Psoas muscle (tissue), 8 donors: ENCODE measurements around the gene QSOX1. TPM values are rescaled to one million over a fixed set of nuclear protein-coding genes. Genes with fewer than 3 reads are reported as not detected.

Experiments used
- ATAC-seq, 4 donors: fragments of 200-7000 bp; cut with Tn5 transposase; one replicate each; pipeline ENCODE4 v1.9.1; 2020; ENCODE audit warnings: moderate library complexity in 3 of 4, mild to moderate bottlenecking in 2 of 4
- DNase-seq, 2 donors: peaks; one replicate each; pipeline ENCODE4 v3.0.0-alpha.2; 2020
- H3K27ac ChIP-seq: fragments of 200-600 bp; one replicate; pipeline ENCODE4 v1.8.0; 2022
- H3K27me3 ChIP-seq, 3 donors: fragments of 200-600 bp in 1 of 3; one replicate each; pipeline versions ENCODE4 v1.6.1 to v1.8.0; 2013 to 2022; ENCODE audit warnings: low read length in 2 of 3, mild to moderate bottlenecking in 2 of 3, moderate library complexity in 1 of 3; ENCODE audit not compliant: insufficient read depth in 3 of 3
- H3K36me3 ChIP-seq, 2 donors: fragments of 200-600 bp in 1 of 2; one replicate each; pipeline versions ENCODE4 v1.6.1 to v1.8.0; 2013 to 2022; ENCODE audit warnings: low read depth in 1 of 2, mild to moderate bottlenecking in 1 of 2, moderate library complexity in 1 of 2; ENCODE audit not compliant: insufficient read depth in 1 of 2
- H3K4me1 ChIP-seq: fragments of 200-600 bp; one replicate; pipeline ENCODE4 v1.8.0; 2022
- H3K4me3 ChIP-seq: fragments of 200-600 bp; one replicate; pipeline ENCODE4 v1.8.0; 2022; ENCODE audit warnings: mild to moderate bottlenecking
- H3K9me3 ChIP-seq: fragments of 200-600 bp; one replicate; pipeline ENCODE4 v1.8.0; 2022
- CTCF ChIP-seq: fragments of 200-600 bp; IDR thresholded peaks from one replicate; pipeline ENCODE4 v1.8.0; 2022; ENCODE audit warnings: antibody characterized with exemption
- WGBS, 3 donors: extraction: QIAGEN DNeasy Blood & Tissue Kit; methylation state at CpG; one replicate each; pipeline versions ENCODE4 v1.1.6 to v1.1.7; 2013; 5-methylcytosine and 5-hydroxymethylcytosine counted together
- intact Hi-C, 2 donors: fragments of 100-400 bp; cut with DNase I; formaldehyde crosslinking; loops; one replicate each; pipeline versions ENCODE4 v1.11.0 to v1.14.2; 2022
- polyA plus RNA-seq, 3 donors: library from polyadenylated mRNA; stranded (reverse); fragments of 200-250 nt; gene quantifications; one replicate each; pipeline ENCODE4 v1.2.3, GENCODE V29; 2013
- total RNA-seq, 4 donors: library from RNA; stranded (reverse); fragmentation: NEBNext Ultra II Directional in 2 of 4; extraction: Animal tissue kit (Norgen Biotek cat#: 25700) in 2 of 4; gene quantifications; one replicate each; pipeline versions ENCODE4 v1.2.1 to v1.2.4, GENCODE V29; 2021 to 2023
- donor health status: healthy with polysubstance abuse.
- donor health status: DM: no; HTN: no; CAD: no; lungs with moderate emphysema.
- donor health status: Bipolar disorder and iron deficiency.
- donor health status: healthy.
- donor health status: DM: yes; HTN: yes; CAD: no.
- donor health status: DM: no; HTN: no; CAD: no.
- donor health status: DM: no; HTN: no; CAD: no.
- donor health status: DM: yes; HTN: yes; CAD: no.

QSOX1 gene
- total and polyA plus RNA-seq, 7 donors: 21.5 to 159 (median 41.3) TPM

- intact Hi-C loops: no loop called here
- Histone ChIP-seq H3K4me3 (no peak overlapping the region), H3K27ac (no peak overlapping the region), H3K36me3 (no peaks in the 10 kb centered on the region), H3K4me1 (peaks cover 22% of the 10 kb centered on the region), H3K27me3 (no peaks in the 10 kb centered on the region), H3K9me3 (no peaks in the 10 kb centered on the region)
- DNase-seq: no peak
- TF ChIP-seq CTCF: no peak
- WGBS, 3 donors: 82 to 92% (median 88%) methylated on average over 5 of the region's 5 CpGs
- no peak for ATAC-seq
Observed at GRCh38 chr1:180153032-180153431, 1.6 kb upstream of the QSOX1 start.

- no peaks in the 10 kb centered on the region for H3K36me3 ChIP-seq
- H3K4me3 ChIP-seq: peak overlapping the region; percentile 95
- peaks cover 29% of the 10 kb centered on the region for H3K4me1 ChIP-seq
- no peaks in the 10 kb centered on the region for H3K9me3 ChIP-seq
- WGBS, 3 donors: 7 to 10% (median 7%) methylated on average over 7 of the region's 7 CpGs
- peak in 3 of 4 donors; percentile 1 to 7 (median 1) for ATAC-seq
- H3K27me3 ChIP-seq: no peaks in the 10 kb centered on the region
- DNase-seq: no peak
- intact Hi-C loops: no loop called here
- no peak for TF ChIP-seq CTCF
- peak overlapping the region; percentile 95 for H3K27ac ChIP-seq
Observed at GRCh38 chr1:180154003-180154324, 705 bp upstream of the QSOX1 start.

GRCh38 chr1:180155182-180155682 lies 563 bp downstream of the QSOX1 start:
- H3K36me3 ChIP-seq: no peaks in the 10 kb centered on the region
- intact Hi-C loops: no loop called here
- TF ChIP-seq CTCF: no peak
- DNase-seq: peak in 1 of 2 donors; percentile 30
- peak overlapping the region; percentile 95 for H3K4me3 ChIP-seq
- ATAC-seq: peak; percentile 1 to 27 (median 8)
- peaks cover 29% of the 10 kb centered on the region for H3K4me1 ChIP-seq
- no peaks in the 10 kb centered on the region for H3K27me3 ChIP-seq
- no peaks in the 10 kb centered on the region for H3K9me3 ChIP-seq
- peak overlapping the region; percentile 95 for H3K27ac ChIP-seq
- 3 to 6% (median 3%) methylated on average over 24 to 29 of the region's 29 CpGs for WGBS, 3 donors

- 93 to 97% (median 97%) methylated on average over 4 of the region's 4 CpGs for WGBS, 3 donors
- Histone ChIP-seq H3K36me3 (no peaks in the 10 kb centered on the region), H3K9me3 (no peaks in the 10 kb centered on the region), H3K4me1 (peaks cover 29% of the 10 kb centered on the region), H3K27ac (no peak overlapping the region), H3K27me3 (no peaks in the 10 kb centered on the region), H3K4me3 (peak overlapping the region; percentile 95)
- intact Hi-C loops: no loop called here
- no peak for TF ChIP-seq CTCF
- ATAC-seq (no peak), DNase-seq (no peak)
Observed at GRCh38 chr1:180156201-180156600, 1.5 kb downstream of the QSOX1 start.

GRCh38 chr1:180156631-180157091 lies 2.0 kb downstream of the QSOX1 start:
- no peak overlapping the region for H3K27ac ChIP-seq
- intact Hi-C loops: no loop called here
- DNase-seq (no peak), ATAC-seq (no peak)
- TF ChIP-seq CTCF: no peak
- H3K9me3 ChIP-seq: no peaks in the 10 kb centered on the region
- no peaks in the 10 kb centered on the region for H3K27me3 ChIP-seq
- peaks cover 29% of the 10 kb centered on the region for H3K4me1 ChIP-seq
- H3K36me3 ChIP-seq: no peaks in the 10 kb centered on the region
- WGBS, 3 donors: 85 to 94% (median 87%) methylated on average over 2 of the region's 2 CpGs
- H3K4me3 ChIP-seq: no peak overlapping the region
